HG03139 (cell line): ENCODE measurements around the gene CD58.
"Not testable (repeated sequence)": the region's sequence is repeated elsewhere in the genome, so short reads cannot be mapped to it uniquely, and the experiment has no call there.

Source experiments
- ATAC-seq: cut with Tn5 transposase; IDR thresholded peaks from one replicate; pipeline ENCODE4 v1.9.1; 2021; ENCODE audit not compliant: unreplicated experiment

Gene CD58, protein sequence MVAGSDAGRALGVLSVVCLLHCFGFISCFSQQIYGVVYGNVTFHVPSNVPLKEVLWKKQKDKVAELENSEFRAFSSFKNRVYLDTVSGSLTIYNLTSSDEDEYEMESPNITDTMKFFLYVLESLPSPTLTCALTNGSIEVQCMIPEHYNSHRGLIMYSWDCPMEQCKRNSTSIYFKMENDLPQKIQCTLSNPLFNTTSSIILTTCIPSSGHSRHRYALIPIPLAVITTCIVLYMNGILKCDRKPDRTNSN

DNA sequence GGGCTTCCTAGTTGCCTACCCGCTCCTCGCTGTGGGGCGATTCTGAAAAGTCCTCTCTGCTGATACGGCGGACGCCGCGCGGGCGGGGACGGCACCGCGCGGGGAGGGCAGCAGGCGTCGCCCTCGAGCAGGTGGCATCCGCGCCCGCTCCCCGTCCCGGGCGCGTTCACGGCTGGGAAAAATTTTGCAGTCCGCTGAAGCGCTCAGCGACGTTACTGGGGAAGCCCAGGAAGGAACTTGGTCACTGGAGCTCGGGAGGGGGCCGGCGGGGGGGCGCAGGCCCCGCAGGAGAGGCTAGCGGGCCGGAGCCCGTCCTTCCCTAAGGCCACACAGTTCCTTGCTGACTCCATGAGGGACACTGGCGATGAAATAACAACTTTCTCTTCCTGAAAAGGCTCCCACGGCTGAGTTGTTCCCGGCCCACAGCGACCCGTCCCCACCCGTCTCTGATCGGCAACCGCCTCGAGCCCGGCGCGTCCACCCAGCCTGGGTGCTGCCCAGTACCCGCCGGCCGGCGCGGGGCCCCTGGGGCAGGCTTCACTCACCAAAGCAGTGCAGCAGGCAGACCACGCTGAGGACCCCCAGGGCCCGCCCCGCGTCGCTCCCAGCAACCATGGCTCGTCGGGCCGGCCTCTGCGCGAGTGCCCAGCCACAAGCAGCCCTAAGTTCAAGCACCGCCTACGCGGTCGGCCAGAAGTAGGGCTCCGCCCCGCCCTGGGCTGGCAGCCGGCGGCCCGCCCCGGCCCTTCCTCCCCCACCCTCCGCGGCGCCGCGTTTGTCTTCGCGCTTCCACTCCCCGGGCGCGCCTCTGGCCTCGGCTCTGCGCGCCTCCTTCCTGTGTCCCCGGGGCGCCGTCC lies at the start of gene CD58:
TSS of gene CD58 (minus strand) at position 669 of the 857 bp plus-strand sequence. CDS start at position 615, 54 bp downstream.
- ATAC-seq, result peak; percentile 56

DNA sequence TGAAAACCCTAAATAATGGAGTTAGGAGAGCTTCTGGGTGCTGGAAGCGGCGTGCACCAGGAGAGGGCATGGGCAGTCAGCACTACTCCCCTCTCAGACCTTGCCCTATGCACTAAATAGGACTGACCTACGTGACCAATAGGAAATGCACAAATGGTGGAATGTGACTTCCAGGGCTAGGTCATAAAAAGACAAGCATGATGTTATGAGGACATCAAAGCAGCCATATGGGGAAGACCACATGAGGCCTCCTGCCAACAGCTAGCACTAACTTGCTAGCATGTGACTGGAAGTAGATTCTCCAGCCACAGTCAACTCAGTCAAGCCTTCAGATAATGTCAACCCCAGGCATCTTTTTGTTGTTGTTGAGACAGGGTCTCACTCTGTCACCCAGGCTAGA lies 49.6 kb upstream of the CD58 start:
- not testable (repeated sequence) for ATAC-seq

- not testable (repeated sequence) for ATAC-seq
Measured at GRCh38 chr1:116619106-116619505, 48.3 kb upstream of the CD58 start.

GRCh38 chr1:116617808-116618207 lies 47.0 kb upstream of the CD58 start:
- ATAC-seq, result not testable (repeated sequence)

DNA sequence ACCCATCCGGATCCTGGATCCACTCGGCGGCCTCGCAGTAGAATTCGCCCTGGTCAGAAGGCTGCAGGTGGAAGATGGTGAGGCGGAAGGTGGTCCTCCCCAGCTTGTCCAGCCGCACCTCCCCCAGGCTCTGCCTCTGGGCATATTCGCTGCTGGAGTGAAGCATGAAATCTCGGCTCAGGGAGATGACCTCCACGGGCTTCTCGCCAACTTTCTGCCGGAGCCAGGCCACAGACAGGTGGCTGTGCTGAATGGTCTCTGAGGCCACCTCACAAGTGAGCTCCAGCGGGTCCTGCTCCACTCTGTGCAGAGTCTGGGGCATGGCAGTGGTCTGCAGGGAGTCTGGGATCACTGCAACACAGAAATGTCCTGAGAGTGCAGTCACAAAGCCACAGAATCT lies 43.0 kb upstream of the CD58 start:
- not testable (repeated sequence) for ATAC-seq

DNA sequence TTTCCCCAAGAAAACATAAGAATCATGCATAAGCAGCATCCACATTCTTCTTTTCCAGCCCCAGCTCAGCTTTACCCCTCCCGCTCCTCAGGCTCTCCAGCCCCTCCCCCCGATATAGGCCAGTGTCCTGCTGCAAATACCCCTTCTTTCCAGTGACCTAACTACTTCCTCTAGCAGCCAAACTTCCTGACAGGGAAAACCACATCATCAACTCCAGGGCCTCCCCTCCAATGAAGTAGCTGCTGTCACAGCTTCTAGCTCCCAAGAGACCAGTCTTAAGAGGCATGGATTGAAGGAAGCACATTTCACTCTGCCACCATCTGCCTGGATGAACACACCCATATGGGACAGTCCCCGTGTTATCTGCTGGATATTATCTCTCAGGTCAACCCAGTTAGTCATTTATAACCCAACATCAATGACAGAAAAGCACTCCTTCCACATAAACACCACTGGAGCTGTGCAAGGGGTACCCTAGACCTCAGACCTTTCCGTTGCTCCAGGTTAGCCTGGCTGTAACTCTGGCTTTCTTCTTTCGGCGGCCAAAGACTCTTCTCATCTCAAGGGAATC lies 39.1 kb upstream of the CD58 start:
- ATAC-seq, result not testable (repeated sequence)

GRCh38 chr1:116608841-116609240 lies 38.0 kb upstream of the CD58 start:
- not testable (repeated sequence) for ATAC-seq

DNA sequence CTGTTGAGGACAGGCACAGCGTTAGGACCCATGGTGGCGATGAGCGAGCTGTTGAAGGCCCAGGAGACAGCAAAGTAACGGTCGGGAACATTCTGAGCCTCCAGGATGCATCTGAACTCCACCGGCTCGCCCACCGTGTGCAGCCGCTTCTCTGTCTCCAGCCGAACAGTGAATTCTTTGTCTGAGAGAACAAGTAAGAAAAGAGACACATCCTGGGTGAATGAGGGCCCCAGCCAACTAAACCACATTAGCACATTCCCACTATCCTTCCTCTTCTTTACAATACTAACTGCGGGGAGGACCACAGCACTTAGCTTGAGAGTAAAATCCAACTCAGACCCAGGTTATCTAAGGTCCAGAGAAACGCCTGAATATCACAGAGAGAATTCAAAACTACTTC lies 37.3 kb upstream of the CD58 start:
- not testable (repeated sequence) for ATAC-seq

DNA sequence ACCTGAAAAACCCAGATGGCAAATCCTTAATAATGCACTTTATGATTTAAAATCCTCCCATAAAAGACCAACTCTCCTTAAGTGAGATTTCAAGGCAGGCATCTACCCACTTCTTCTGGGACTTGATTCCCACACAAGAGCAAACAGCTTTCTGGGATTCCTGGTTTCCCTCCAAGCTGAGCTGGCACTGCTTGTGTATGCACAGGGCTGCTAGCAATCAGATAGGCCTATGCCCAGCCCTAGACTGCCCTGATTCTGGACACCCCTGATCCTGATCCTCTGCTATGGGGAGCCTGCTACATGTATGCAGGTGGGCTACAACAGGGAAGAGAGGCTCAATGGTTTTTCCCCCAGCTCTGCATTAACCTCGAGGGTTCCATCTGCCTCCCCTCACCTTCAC lies 36.6 kb upstream of the CD58 start:
- not testable (repeated sequence) for ATAC-seq

GRCh38 chr1:116606067-116606466 lies 35.2 kb upstream of the CD58 start:
- ATAC-seq, result not testable (repeated sequence)

DNA sequence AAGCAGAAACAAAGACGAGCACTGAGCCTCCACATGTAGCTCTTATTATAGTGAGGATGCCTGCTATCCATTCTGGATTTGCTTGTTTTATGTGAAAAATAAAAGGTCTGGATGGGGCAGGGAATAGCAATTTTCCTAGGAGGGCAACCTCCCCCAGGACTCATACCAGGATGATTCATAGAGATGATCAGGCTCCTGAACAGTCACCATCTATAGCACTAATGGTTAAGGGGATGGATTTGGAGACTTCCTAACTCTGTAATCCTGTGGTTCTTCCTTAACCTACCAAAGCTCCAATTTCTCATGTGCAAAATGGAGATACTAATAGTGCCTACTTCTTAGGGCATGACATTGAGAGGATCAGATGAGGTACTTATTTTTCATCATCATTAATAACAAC lies 34.5 kb upstream of the CD58 start:
- ATAC-seq, result no peak

- ATAC-seq, result not testable (repeated sequence)
Measured at GRCh38 chr1:116604408-116604807, 33.6 kb upstream of the CD58 start.

- not testable (repeated sequence) for ATAC-seq
Measured at GRCh38 chr1:116603646-116604045, 32.8 kb upstream of the CD58 start.

DNA sequence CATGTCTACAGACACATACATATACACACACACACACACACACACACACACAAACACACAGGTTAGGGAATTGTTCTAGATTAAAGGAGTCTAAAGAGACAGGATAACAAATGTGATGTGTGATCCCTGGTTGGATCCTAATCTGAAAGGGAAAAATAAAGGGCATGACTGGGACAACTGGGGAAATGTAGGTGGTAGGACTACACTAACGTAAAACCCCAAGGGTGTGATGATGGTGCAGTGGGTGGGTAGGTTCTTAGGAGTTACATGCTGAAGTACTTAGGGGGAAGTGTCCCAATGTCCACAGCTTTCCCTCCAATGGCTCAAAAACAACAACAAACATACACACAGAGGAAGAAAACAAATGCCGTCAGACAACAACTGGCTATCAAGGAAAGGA lies 28.5 kb upstream of the CD58 start:
- not testable (repeated sequence) for ATAC-seq

GRCh38 chr1:116598420-116599036 lies 27.7 kb upstream of the CD58 start:
- ATAC-seq, result not testable (repeated sequence)

GRCh38 chr1:116597388-116597787 lies 26.6 kb upstream of the CD58 start:
- ATAC-seq, result peak; percentile 48

GRCh38 chr1:116596742-116597307 lies 26.0 kb upstream of the CD58 start:
- ATAC-seq, result not testable (repeated sequence)

GRCh38 chr1:116595946-116596741 lies 25.3 kb upstream of the CD58 start:
- ATAC-seq, result peak; percentile 53

DNA sequence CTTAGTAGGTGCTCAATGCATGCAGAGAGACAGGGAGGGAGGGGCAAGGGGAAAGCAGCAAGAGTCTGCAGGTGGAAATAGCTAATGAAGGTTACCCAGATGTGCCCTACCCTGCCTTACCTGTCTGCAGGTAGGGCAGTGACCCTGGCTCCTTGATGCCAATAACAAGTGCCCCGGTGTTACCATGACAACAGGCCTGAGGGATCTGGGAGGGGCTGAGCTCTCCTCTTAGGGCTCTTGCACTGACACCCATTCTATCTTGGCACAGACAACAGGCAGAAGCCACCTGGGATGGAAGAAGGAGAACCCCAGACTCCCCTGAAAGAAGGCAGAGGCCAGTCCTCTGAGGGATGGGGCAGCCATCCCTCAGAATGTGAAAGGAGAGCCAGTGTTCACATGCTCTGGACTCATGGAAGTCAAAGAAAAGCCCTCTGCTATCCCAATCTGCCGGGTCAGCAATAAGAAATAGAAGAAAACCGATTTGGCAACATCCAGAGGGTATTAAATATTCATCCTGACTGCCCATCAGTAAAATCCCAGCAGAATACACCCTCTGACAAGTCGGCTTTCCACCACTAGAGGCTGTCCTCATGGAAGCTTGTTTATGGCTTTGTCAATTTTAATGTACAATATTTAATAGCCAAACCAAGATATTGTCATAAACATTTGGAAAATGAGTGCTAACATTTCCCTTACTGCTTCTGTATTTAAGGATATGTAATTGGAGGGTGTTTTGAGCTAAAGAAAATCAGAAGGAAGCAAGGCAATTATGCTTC lies 24.4 kb upstream of the CD58 start:
- not testable (repeated sequence) for ATAC-seq
